Measurements from ENCODE around the gene WDR72.

GRCh38 chr15:53555226-53555625 is 204.2 kb downstream of the WDR72 start:
- TF ChIP-seq CTCF (IDR thresholded peaks at IDR 0.05) (no peak), EZH2 (IDR thresholded peaks at IDR 0.05; ENCODE audit: borderline replicate concordance, insufficient read depth, low read depth, low read length, poor library complexity, severe bottlenecking) (no peak)

Measured in B cell (primary cell).